Activated gamma-delta T cell treated with anti-CD3 and anti-CD28 coated beads, Interleukin-2, amount 50 U/mL, for 16 hours (primary cell): ENCODE results near the gene HHATL.

Source experiments
- DNase-seq: peaks from one replicate; pipeline ENCODE4 v3.0.0-alpha.2; 2020; ENCODE audit warnings: low read depth

The HHATL gene

DNA sequence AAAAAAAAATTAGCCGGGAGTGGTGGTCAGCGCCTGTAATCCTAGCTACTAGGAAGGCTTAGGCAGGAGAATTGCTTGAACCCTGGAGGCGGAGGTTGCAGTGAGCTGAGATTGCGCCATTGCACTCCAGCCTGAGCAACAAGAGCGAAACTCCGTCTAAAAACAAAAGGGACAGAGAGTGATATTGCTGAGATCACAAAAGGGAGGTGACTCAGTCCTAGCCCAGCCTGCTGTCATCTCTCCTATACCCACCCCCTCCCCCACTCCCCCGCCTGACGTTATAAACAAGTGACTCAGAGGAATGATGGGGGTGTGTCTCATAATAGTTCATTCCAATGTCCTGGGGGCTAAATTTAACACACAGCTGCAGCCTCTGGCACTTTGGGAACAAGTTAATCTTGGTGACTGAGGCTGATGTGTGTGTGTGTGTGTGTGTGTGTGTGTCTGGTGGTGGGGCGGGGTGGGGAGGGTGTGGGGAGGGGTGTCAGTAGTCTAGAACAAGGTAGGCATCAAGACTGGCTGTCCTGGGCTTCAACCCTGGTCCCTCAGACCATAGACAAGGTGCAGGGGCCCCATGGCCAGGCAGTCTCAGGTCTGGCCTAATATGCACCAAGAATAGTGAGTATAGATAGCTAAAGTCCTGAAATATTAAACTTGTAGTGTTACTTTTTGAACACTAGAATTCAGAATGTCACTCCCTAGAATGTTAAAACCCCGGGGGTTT, 18.6 kb downstream of the HHATL start:
- no peak for DNase-seq

DNA sequence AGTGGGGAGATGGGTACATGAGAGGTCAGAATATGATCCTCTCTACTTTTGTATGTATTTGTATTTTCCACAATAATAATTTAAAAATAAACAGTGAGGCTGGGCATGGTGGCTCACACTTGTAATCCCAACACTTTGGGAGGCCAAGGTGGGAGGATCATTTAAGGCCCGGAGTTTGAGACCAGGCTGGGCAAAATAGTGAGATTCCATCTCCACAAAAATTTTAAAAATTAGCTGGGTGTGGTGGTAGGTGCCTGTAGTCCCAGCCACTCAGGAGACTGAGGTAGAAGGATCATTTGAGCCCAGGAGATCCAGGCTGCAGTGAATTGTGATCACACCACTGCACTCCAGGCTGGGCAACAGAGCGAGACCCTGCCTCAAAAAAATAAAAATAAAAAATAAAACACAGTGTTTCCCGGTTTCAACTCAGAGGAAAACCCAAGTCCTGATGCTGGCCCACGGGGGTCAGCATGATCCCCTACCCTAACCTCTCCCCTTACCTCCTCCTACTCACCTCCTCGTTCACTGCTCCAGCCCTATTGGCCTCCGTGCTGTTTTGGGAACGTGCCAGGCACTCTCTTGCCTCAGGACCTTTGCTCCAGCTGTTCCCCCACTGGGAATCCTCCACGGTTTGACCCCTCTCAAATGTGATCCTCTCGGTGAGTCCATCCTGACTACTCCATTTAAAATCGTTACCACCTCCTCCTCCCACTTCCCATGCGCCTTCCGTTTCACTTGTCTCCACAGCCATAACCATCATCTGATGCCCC, 20.1 kb downstream of the HHATL start:
- no peak for DNase-seq

- DNase-seq, result no peak
These were observed 21.1 kb downstream of the HHATL start for GRCh38 chr3:42681361-42682038.

DNA sequence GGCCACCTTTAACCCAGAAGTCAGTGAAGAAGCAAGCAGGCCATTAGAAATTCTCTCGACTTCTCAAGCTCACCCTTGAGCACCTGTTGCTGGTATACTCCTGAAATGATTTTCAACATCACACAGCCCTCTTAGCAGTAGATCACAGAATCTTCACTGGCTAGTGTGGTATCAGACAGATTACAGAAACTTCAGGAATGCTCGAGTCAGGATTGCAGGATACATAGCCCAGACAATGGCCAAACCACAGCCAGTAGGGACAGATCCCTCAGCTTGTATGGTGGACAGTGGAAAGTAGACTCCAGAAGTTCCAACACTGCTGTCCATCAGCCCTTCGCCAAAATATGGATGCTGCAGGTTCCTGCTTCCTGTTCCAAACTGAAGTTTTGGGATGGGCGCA, 21.8 kb downstream of the HHATL start:
- no peak for DNase-seq

- no peak for DNase-seq
These were observed 22.3 kb downstream of the HHATL start for GRCh38 chr3:42680271-42680670.

GRCh38 chr3:42678447-42678846, 24.2 kb downstream of the HHATL start:
- DNase-seq, result no peak

- DNase-seq, result no peak
These were observed 26.7 kb downstream of the HHATL start for GRCh38 chr3:42675909-42676308.

- no peak for DNase-seq
These were observed 28.5 kb downstream of the HHATL start for GRCh38 chr3:42674146-42674545.

- no peak for DNase-seq
These were observed 29.5 kb downstream of the HHATL start for GRCh38 chr3:42673082-42673481.

GRCh38 chr3:42672515-42672914, 30.1 kb downstream of the HHATL start:
- no peak for DNase-seq

- DNase-seq, result no peak
These were observed 31.9 kb downstream of the HHATL start for GRCh38 chr3:42670670-42671069.

DNA sequence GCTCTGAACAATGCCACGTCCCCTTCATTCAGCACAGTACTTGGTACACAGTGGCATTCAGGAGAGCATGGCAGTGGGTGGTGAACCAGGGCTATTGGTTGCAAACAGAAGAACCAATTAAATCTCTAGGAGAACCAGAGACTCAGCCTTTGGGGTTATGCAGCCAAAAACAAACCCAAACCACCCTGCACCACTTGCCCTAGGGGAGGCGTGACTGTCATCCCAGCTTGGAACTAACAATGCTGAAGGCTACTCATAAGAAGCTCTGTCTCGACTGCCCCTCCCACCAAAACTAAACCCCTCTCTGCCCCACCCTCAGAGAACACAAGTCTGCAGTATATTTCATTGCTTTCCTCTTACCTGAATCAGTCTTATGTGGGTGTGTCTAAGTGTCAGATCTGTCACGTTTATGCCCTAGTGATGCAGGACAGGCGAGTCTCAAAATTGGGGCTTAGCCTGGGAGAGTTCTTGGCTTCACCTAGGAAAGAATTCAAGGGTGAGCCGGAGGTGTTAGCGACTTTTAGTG, 32.5 kb downstream of the HHATL start:
- no peak for DNase-seq

GRCh38 chr3:42668793-42669217, 33.8 kb downstream of the HHATL start:
- DNase-seq, result no peak

GRCh38 chr3:42668413-42668760, 34.2 kb downstream of the HHATL start:
- DNase-seq, result no peak

GRCh38 chr3:42667523-42668412, 34.8 kb downstream of the HHATL start:
- DNase-seq, result no peak

- DNase-seq, result no peak
These were observed 35.5 kb downstream of the HHATL start for GRCh38 chr3:42667096-42667522.

DNA sequence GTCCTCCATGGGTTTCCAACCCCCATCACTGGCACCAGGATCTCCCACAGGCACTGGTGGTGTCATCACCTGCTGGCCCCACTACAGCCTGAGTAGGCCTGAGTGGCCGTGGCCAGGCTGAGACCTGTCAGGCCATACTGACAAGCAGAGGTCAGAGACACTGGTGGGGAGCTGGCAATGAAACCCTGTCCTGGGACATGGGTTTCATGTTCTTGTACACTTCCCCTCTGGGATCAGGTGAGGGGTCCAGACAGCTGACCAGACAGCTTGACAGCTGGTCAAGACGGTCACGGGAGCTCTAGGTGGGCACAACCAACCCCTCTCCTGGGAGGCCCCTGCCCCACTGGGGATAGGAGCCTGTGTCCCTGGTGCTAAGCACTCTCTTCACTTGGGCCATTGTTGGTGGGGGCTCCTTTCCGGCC, 36.0 kb downstream of the HHATL start:
- DNase-seq, result no peak

- DNase-seq, result no peak
These were observed 36.6 kb downstream of the HHATL start for GRCh38 chr3:42666022-42666421.

DNA sequence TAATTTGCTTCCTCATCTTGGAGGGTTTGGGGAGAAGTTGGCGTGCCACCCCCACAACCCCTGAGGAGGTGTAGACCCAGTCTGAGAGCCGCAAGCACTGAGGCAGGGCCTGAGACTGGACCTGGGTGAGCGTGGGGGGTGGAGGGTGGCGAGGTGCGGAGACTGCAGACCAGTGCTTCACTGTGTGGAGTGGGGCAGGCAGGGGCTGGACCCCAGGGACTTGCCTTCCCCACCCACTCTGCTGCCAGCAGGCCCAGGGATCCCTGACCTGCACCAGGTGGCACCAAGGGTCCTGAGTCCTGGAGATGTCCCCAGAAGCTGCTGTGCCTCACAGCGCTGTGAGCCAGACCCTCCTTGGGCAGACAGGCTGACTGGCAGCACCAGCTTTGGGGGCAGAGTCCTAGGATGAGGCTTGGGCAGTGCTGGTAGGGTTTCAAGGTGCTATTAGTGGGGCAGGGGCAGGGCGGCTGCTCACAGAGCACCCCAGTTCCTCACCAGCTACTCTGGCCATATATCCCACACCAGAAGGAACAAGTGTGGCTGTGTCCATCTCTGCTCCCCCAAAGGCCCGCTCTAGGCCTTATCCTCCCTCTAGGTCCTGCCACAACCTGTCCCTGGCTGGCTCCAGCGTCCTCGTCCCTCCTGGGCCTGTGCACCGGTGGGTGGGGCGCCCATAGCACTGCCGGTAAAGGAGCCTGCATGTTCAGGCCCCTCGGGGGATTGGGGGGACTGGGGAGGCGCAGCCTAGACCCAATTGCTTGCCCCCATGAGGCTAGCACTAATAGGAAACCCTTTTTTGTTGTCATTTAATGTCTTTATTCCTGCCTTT, 37.3 kb downstream of the HHATL start:
- no peak for DNase-seq

DNA sequence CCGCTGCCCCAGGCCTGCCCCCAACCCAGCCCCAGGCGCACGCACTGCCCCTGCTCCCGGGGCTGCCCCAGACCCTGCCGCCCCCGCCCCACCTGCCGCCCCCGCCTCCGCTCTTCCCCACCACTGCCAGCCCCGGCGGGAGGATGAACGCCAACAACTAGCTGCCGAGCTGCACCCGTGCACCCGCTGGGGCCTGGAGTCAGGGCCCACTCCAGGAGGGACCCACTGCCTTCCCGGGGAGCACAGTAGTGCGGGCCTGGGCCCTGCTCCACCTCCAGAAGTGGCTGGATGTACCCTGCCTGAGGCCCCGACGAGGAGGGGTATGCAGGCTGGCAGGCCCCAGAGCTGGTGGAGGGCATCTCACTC, 38.2 kb downstream of the HHATL start:
- no peak for DNase-seq
